NCI-H446 (cell line): ENCODE results near the gene CXCL11.
"Not testable (repeated sequence)": the region's sequence is repeated elsewhere in the genome, so short reads cannot be mapped to it uniquely, and the experiment has no call there.

ENCODE experiments used
- DNase-seq, 2 experiments: peaks; one replicate each; lab custom pipeline; 2025; lab: John Stamatoyannopoulos, UW

CXCL11 gene

GRCh38 chr4:76035799-76036380 lies at the start of gene CXCL11:
CXCL11 (minus strand) TSS chr4:76036070; CDS start chr4:76035987, 83 bp downstream.
- DNase-seq: no peak

- DNase-seq: no peak
Measured at GRCh38 chr4:76084542-76084941, 48.7 kb upstream of the CXCL11 start.

GRCh38 chr4:76083386-76083988 lies 47.6 kb upstream of the CXCL11 start:
- no peak for DNase-seq

- no peak for DNase-seq
Measured at GRCh38 chr4:76078033-76078613, 42.3 kb upstream of the CXCL11 start.

GRCh38 chr4:76074993-76075600 lies 39.2 kb upstream of the CXCL11 start:
- no peak for DNase-seq

- DNase-seq: no peak
Measured at GRCh38 chr4:76074468-76074867, 38.6 kb upstream of the CXCL11 start, which contains the start of gene ART3. ART3 (plus strand) TSS chr4:76074709; CDS start chr4:76075890, 1,181 bp downstream.

- DNase-seq: no peak
Measured at GRCh38 chr4:76072760-76073159, 36.9 kb upstream of the CXCL11 start.

GRCh38 chr4:76067652-76068286 lies 31.9 kb upstream of the CXCL11 start:
- peak; percentile 26 to 80 for DNase-seq

- DNase-seq: no peak
Measured at GRCh38 chr4:76066546-76066945, 30.7 kb upstream of the CXCL11 start.

- DNase-seq: no peak
Measured at GRCh38 chr4:76061982-76062381, 26.1 kb upstream of the CXCL11 start.

- no peak for DNase-seq
Measured at GRCh38 chr4:76061421-76061820, 25.6 kb upstream of the CXCL11 start.

GRCh38 chr4:76060506-76060905 lies 24.6 kb upstream of the CXCL11 start:
- no peak for DNase-seq

- DNase-seq: no peak
Measured at GRCh38 chr4:76059750-76060149, 23.9 kb upstream of the CXCL11 start.

GRCh38 chr4:76058888-76059426 lies 23.1 kb upstream of the CXCL11 start:
- DNase-seq: no peak

GRCh38 chr4:76058302-76058701 lies 22.4 kb upstream of the CXCL11 start:
- DNase-seq: no peak

- DNase-seq: no peak
Measured at GRCh38 chr4:76055421-76055820, 19.6 kb upstream of the CXCL11 start.

- DNase-seq: no peak
Measured at GRCh38 chr4:76055016-76055415, 19.1 kb upstream of the CXCL11 start.

- DNase-seq: no peak
Measured at GRCh38 chr4:76053730-76054129, 17.9 kb upstream of the CXCL11 start.

- not testable (repeated sequence) for DNase-seq
Measured at GRCh38 chr4:76050560-76051050, 14.7 kb upstream of the CXCL11 start.

- DNase-seq: not testable (repeated sequence)
Measured at GRCh38 chr4:76049860-76050416, 14.1 kb upstream of the CXCL11 start.

GRCh38 chr4:76044686-76045085 lies 8.8 kb upstream of the CXCL11 start:
- DNase-seq: not testable (repeated sequence)

- not testable (repeated sequence) for DNase-seq
Measured at GRCh38 chr4:76043306-76043705, 7.4 kb upstream of the CXCL11 start.
